ENCODE results near the gene BACH2.

- TF ChIP-seq CTCF (IDR thresholded peaks at IDR 0.05) (no peak), POLR2A (IDR thresholded peaks at IDR 0.05) (no peak), POLR2AphosphoS5 (IDR thresholded peaks at IDR 0.05) (no peak), EP300 (IDR thresholded peaks at IDR 0.05) (no peak)
Measured at GRCh38 chr6:89888871-89889270, 407.8 kb downstream of the BACH2 start.
